SH-SY5Y (cell line): Measurements from ENCODE around the gene RAB1A.

ENCODE experiments used
- GATA2 ChIP-seq: IDR thresholded peaks from 2 replicates; pipeline ENCODE4 v1.6.1; 2011; ENCODE audit warnings: mild to moderate bottlenecking, low read depth, low read length
- GATA3 ChIP-seq: IDR thresholded peaks from 2 replicates; pipeline ENCODE4 v1.6.1; 2011; ENCODE audit warnings: low read depth, mild to moderate bottlenecking, low read length, moderate library complexity

DNA sequence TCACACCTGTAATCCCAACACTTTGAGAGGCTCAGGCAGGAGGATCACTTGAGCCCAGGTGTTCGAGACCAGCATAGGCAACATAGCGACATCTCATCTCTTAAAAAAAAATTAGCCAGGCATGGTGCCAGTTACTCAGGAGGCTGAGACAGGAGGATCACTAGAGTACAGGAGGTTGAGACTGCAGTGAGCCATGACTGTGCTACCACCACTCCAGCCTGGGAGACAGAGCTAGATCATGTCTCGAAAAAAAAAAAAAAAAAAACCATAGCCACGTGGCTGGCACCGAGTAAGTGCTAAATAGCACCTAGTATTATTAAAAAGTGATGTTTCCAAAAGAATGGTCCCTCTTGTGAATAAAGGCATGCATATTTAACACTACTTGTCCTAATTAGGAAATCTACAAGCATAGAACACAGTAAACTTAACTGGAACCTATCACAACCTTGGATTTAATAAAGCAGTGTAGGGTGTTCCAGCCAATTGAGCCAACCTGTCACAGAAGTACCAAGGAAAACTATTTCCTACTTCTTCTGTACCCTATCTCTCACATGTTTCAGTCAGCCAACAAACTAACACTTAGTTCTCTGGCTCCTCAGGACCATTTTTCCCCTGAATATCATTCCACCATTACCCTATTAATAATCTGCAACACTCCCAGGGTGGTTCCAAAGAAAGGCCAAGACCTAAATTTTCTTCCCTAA, 8.8 kb downstream of the RAB1A start:
- TF ChIP-seq GATA2 (no peak), GATA3 (no peak)
